ENCODE data around the gene CPNE7.

GRCh38 chr16:89599902-89600301 is 24.3 kb downstream of the CPNE7 start:
- TF ChIP-seq, protein P1, sequence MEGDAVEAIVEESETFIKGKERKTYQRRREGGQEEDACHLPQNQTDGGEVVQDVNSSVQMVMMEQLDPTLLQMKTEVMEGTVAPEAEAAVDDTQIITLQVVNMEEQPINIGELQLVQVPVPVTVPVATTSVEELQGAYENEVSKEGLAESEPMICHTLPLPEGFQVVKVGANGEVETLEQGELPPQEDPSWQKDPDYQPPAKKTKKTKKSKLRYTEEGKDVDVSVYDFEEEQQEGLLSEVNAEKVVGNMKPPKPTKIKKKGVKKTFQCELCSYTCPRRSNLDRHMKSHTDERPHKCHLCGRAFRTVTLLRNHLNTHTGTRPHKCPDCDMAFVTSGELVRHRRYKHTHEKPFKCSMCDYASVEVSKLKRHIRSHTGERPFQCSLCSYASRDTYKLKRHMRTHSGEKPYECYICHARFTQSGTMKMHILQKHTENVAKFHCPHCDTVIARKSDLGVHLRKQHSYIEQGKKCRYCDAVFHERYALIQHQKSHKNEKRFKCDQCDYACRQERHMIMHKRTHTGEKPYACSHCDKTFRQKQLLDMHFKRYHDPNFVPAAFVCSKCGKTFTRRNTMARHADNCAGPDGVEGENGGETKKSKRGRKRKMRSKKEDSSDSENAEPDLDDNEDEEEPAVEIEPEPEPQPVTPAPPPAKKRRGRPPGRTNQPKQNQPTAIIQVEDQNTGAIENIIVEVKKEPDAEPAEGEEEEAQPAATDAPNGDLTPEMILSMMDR (IDR thresholded peaks at IDR 0.05): no peak
- TF ChIP-seq POLR2A (IDR thresholded peaks at IDR 0.05): no peak

All from lower leg skin (tissue), 3 donors.